RPMI7951 (cell line): Measurements from ENCODE around the gene PDLIM1. TPM values are rescaled to one million over a fixed set of nuclear protein-coding genes. Genes with fewer than 3 reads are reported as not detected.
A peak's percentile ranks its signal among the peaks of the same experiment; 100 is the strongest.

Source experiments
- DNase-seq: peaks from one replicate; pipeline ENCODE4 v3.0.0-alpha.2; 2012; ENCODE audit warnings: low read depth
- total RNA-seq: library from RNA; depleted of rRNA; stranded (reverse); fragments of >200 nt; shearing (Covaris generic); gene quantifications from 2 replicates; pipeline ENCODE4 v1.2.3, GENCODE V29; 2014

The PDLIM1 gene
- total RNA-seq, 1 experiment from 2014 or later = 38.8 TPM

GRCh38 chr10:95289003-95289920 is 1.5 kb downstream of the PDLIM1 start:
- DNase-seq = peak; percentile 62

- no peak for DNase-seq
These were observed 2.5 kb downstream of the PDLIM1 start for GRCh38 chr10:95288303-95288702.

- no peak for DNase-seq
These were observed 3.5 kb downstream of the PDLIM1 start for GRCh38 chr10:95287281-95287680.

GRCh38 chr10:95286707-95287106 is 4.1 kb downstream of the PDLIM1 start:
- no peak for DNase-seq

GRCh38 chr10:95285556-95285955 is 5.2 kb downstream of the PDLIM1 start:
- no peak for DNase-seq

- DNase-seq = no peak
These were observed 6.0 kb downstream of the PDLIM1 start for GRCh38 chr10:95284807-95285206.

GRCh38 chr10:95282107-95282506 is 8.7 kb downstream of the PDLIM1 start:
- no peak for DNase-seq

- no peak for DNase-seq
These were observed 9.6 kb downstream of the PDLIM1 start for GRCh38 chr10:95281206-95281605.

GRCh38 chr10:95280637-95281036 is 10.2 kb downstream of the PDLIM1 start:
- DNase-seq = no peak

GRCh38 chr10:95279042-95279820 is 11.6 kb downstream of the PDLIM1 start:
- DNase-seq = peak; percentile 46

- DNase-seq = no peak
These were observed 12.5 kb downstream of the PDLIM1 start for GRCh38 chr10:95278061-95278988.

- DNase-seq = no peak
These were observed 13.2 kb downstream of the PDLIM1 start for GRCh38 chr10:95277614-95278013.

GRCh38 chr10:95277201-95277570 is 13.6 kb downstream of the PDLIM1 start:
- no peak for DNase-seq

- peak; percentile 41 for DNase-seq
These were observed 14.2 kb downstream of the PDLIM1 start for GRCh38 chr10:95276367-95277200.

- peak; percentile 29 for DNase-seq
These were observed 15.0 kb downstream of the PDLIM1 start for GRCh38 chr10:95275726-95276366.

GRCh38 chr10:95273393-95274312 is 17.1 kb downstream of the PDLIM1 start:
- peak; percentile 90 for DNase-seq

- DNase-seq = peak; percentile 41
These were observed 22.4 kb downstream of the PDLIM1 start for GRCh38 chr10:95268438-95268837.

GRCh38 chr10:95267251-95267650 is 23.6 kb downstream of the PDLIM1 start:
- DNase-seq = no peak

- DNase-seq = peak; percentile 80
These were observed 24.1 kb downstream of the PDLIM1 start for GRCh38 chr10:95266674-95267095.
